H1 (cell line): Measurements from ENCODE around the gene CMYA5. TPM values are rescaled to one million over a fixed set of nuclear protein-coding genes. Genes with fewer than 3 reads are reported as not detected.

Experiments used
- ATF3 ChIP-seq: IDR thresholded peaks from 2 replicates; pipeline ENCODE4 v1.6.1; 2011; ENCODE audit warnings: low read depth, mild to moderate bottlenecking, low read length; ENCODE audit not compliant: insufficient read depth
- CHD7 ChIP-seq: fragments of 300-600 bp; sonication (generic); IDR thresholded peaks from 2 replicates; pipeline ENCODE4 v1.7.1; 2012; ENCODE audit warnings: low read length, moderate library complexity, mild to moderate bottlenecking, inconsistent platforms; ENCODE audit not compliant: insufficient replicate concordance
- JUN ChIP-seq: IDR thresholded peaks from 2 replicates; pipeline ENCODE4 v1.6.1; 2011; ENCODE audit warnings: low read depth, mild to moderate bottlenecking, improper control_type of control experiment, low read length
- USF2 ChIP-seq: IDR thresholded peaks from 2 replicates; pipeline ENCODE4 v1.6.1; 2011; ENCODE audit warnings: low read length, improper control_type of control experiment
- polyA plus RNA-seq, 7 experiments: library from polyadenylated mRNA; depleted of rRNA in 3 of 7; stranded (reverse) in 5 of 7; unstranded in 2 of 7; fragments of >200 nt in 5 of 7; fragments of 200-250 nt in 2 of 7; gene quantifications; 1 replicate in 5 of 7; 2 replicates in 1 of 7; 4 replicates in 1 of 7; pipeline versions ENCODE4 v1.2.1 to v1.2.3, GENCODE V29; 2011 to 2013; ENCODE audit warnings: missing spikeins in 2 of 7, mixed read lengths in 2 of 7
- total RNA-seq: library from RNA; stranded (reverse); fragmentation: NEBNext Ultra II Directional; extraction: Animal tissue kit (Norgen Biotek cat#: 25700); gene quantifications from 2 replicates; pipeline ENCODE4 v1.2.1, GENCODE V29; 2021

CMYA5 gene
- total and polyA plus RNA-seq, 2 of the 8 experiments (the other 6 are each of a cell fraction or from before 2014, with no cell fraction given), result 0.88 to 0.95 TPM

- TF ChIP-seq CHD7, result no peak
- no peak for TF ChIP-seq JUN
- no peak for TF ChIP-seq ATF3
- no peak for TF ChIP-seq USF2
- TF ChIP-seq, all 59 proteins: peak for 0
Measured at GRCh38 chr5:79686799-79687198, 2.8 kb upstream of the CMYA5 start (continued).
